GM11168 (cell line): ENCODE results near the gene SLC43A1.

Experiments used
- in situ Hi-C: fragments of 300-500 bp; cut with MboI; formaldehyde crosslinking; loops from one replicate; pipeline ENCODE4 v1.12.0; 2022; ENCODE audit warnings: low sequenced_read_pairs; ENCODE audit not compliant: unreplicated experiment

The SLC43A1 gene

DNA sequence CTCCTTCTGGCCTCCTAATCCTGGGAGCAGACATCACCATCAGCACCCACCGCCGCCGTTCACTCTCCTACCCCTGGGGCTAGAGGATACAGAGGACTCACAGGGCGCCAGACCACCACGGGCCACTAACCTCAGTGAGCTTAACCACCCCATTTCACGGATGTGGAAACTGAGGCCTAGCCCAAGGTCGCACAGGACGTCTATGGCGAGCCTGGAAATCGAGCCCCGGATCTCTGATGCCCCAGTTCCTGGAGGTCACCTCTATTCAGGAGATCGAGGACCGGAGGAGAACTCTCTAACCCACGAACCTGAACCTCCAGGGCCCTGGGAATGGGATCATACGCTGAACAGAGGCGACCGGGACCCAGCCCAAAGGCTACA is 14.7 kb upstream of the SLC43A1 start:
- in situ Hi-C loops: no loop called here

GRCh38 chr11:57529012-57529411 is 13.5 kb upstream of the SLC43A1 start:
- in situ Hi-C loops: loop anchor here (5.0 kb wide), 1 partner anchor 37 kb away; no protein-coding TSS in a partner anchor

DNA sequence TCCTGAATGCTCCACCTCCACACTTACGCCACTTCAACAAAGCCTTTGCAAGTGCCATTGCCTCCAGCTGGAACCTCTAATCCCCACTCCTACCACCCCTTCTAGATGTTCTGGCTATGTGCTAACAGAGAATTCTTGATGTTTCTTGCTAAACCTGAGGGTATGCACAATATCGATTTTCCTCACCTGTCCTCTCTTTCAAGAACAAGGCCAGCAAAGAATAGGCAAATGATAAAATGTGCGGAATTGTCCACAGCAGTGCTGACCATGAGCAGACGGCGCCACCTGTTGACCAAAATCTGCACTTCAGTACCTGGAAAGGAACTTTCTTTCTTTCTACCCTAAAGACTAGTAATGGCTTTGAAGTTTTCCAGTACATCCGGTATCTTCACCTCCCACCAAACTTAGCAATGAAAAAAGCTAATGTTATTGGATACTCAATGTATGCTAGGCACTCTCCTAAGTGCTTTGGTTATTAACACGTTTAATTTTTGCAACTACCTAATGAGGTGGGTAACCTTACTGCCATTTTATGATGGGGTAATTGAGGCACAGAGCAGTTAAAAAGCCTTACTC is 11.6 kb upstream of the SLC43A1 start:
- in situ Hi-C loops: loop anchor here (5.0 kb wide), 1 partner anchor 35 kb away; no protein-coding TSS in a partner anchor

GRCh38 chr11:57523419-57523818 is 7.9 kb upstream of the SLC43A1 start:
- in situ Hi-C loops: no loop called here

- in situ Hi-C loops: no loop called here
Observed at GRCh38 chr11:57521116-57521515, 5.6 kb upstream of the SLC43A1 start.

DNA sequence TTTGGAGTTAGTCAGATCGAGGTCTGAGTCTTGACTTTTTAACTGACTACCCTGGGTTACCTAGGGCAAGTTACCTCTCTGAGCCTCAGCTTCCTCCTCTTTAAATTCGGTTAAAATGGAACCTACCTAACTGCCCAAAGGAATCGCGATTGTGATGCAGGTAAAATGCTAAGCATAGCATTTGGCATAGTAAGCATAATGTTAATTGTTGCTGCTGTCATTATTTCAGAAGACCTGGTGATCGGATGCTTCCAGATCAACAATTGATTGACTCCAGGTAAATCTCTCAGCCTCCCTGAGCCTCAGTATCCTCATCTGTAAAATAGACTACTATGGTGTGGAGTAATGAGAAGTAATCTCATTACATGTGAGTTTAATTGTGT is 550 bp upstream of the SLC43A1 start:
- in situ Hi-C loops: no loop called here

DNA sequence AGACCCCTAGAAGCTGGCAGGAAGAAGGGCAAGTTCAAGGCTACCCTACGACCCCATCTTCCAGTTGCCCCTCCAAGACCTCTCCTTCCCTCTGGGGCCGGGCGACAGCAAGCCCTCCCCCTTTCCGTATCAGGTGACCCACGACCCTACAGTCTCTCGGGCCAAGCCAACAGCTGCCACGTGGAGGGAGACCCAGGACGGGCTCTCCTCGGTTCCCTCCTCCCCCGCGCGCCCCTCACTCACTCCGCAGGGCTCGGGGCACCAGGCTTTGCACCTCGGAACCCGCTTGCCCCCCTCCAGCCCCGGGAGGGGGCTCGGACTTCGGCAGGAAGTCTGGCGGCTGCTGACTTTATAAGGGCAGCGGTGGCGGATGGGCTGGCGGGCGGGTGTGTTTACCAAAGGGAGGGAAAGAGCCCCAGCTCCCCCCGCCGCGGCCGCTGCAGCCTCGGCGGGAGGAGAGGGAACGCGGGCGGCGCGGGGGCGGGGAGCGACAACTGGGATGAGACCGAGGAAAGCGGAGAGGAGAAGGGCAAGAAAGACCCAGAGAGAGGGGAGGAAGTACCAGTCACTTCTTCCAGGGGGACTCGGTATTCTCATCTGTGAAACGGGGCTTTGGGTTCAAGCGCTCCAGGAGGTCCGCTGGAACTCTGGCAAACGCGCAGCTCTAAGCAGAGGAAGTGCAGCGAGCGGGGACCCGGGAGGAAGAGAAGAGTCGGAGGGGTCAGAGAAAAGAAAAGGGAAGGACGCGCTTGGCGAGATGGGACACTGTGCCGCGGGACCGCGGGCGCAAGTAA is 767 bp downstream of the SLC43A1 start:
- in situ Hi-C loops: no loop called here

DNA sequence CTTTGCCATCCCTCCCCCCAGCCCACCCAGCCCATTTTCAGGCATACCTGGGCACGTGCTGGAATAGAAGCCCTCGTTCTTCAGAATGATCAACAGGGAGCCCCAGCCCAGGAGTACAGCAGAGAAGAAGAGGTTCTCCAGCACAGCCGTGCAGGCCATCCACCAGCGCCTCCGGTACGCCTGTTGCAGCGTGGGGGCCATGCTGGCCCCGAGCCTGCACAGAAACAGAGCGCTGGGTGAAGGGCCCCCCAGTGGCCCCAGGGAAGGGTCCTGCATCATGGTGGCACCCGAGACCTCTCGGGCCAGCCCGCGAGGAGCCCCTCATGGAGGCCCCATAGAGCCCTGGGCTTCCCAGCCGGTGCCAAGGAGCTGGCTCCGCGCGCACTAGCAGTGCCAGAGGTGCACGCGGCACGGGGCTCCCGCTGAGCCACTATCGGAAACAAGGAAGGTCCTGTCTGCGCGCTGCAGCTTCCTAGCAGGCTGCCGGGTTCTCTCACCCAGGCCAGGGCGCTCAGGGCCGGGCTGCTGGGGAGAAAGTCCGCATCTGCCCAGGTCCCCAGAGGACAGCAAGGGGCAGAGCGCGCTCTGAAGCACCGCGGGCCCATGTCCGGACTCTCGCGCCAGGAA is 1.5 kb downstream of the SLC43A1 start:
- in situ Hi-C loops: no loop called here

DNA sequence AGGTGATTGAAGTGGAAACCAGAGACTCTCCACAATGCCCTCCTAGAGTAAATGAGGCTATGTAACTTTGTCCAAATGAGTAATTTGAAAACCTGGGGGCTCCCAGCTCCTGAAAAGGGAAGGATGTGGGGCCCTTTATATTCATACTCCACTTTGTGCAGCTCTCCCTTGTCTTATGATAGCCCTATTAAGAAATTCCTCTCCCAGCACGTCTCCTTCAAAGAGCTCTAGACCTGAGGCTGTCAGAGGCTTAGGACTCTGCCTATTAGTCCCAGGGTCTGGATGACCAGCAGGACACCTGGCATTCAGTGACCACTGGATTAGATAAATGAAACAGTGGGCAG is 2.1 kb downstream of the SLC43A1 start:
- in situ Hi-C loops: no loop called here

- in situ Hi-C loops: no loop called here
Observed at GRCh38 chr11:57512646-57513451, 2.7 kb downstream of the SLC43A1 start.

DNA sequence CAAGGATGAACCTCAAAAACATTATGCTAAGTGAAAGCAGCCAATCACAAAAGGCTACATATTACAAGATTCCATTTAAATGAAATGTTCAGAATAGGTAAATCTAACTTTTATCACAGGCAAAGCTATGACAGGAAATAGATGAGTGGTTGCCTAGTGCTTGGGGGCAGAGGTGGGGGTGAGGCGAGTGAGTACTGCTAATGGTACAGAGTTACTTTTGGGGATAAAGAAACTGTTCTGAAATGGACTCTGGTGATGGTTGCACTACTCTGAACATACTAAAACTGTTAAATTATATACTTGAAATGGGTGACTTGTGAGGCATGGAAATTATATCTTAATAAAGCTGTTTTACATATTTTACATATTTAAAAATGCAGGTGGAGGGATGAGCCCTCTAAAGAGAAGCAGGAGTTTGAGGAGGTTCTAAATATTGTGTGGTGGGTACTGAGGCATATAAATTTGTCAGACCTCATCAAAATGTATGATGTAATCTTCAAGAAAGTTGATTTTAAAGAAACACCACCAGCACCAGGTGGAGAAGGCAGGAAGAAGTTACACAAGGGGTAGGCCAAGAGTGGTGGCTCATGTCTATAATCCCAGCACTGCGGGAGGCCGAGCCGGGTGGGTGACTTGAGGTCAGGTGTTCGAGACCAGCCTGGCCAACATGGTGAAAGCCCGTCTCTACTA is 3.6 kb downstream of the SLC43A1 start:
- in situ Hi-C loops: no loop called here

- in situ Hi-C loops: no loop called here
Observed at GRCh38 chr11:57508341-57509170, 6.9 kb downstream of the SLC43A1 start.

GRCh38 chr11:57506522-57506921 is 9.0 kb downstream of the SLC43A1 start:
- in situ Hi-C loops: no loop called here

DNA sequence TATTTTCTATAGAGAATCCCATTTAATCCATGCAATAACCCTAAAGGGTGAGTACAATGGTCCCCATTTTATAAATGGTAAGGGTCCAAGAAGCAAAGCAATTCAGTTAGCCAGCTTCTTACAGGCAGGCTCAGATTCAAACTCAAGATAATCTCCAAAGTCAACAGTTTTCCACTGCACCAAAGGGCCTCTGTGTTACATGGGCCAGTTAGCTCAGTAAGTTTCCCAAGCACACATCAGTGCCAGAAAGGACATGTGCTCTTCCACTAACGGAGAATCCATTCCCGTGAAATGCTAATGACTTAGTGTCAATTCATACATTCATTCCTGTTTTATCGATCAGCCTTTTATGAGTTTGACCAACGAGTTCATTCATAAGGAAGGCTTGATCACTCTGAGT is 11.0 kb downstream of the SLC43A1 start:
- in situ Hi-C loops: no loop called here

DNA sequence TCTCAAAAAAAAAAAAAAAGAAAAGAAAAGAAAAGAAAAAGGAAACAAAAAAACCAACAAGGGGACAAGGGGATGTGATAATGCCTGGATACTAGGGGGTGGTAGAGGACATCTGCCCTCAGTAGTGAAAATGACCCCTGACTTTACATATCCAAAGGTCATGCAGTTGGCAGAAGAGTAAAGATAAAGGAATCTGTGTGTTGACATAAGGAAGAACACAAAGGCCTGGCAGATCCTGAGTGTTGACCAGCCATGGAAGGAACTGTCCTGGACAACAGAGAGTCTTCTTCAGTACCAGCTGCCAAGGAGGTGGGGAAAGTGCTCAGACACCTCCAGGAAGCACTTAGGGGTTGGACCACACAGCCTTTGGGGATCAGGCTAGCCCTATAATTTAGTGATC is 12.6 kb downstream of the SLC43A1 start:
- in situ Hi-C loops: no loop called here

DNA sequence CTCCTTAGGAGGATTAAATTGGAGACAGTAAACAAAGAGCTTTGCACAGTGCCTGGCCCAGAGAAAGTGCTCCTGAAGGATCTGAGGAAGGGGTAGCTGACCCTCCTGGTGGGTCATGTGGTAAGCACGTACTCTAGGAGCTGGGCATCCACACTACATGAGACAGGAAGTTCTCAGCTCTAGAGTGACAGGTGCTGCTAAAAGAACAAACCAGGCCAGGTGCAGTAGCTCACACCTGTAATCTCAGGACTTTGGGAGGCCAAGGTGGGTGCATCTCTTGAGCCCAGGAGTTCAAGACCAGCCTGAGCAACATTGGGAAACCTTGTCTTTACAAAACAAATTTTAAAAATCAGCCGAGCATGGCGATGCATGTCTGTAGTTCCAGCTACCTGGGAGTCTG is 13.1 kb downstream of the SLC43A1 start:
- in situ Hi-C loops: no loop called here

DNA sequence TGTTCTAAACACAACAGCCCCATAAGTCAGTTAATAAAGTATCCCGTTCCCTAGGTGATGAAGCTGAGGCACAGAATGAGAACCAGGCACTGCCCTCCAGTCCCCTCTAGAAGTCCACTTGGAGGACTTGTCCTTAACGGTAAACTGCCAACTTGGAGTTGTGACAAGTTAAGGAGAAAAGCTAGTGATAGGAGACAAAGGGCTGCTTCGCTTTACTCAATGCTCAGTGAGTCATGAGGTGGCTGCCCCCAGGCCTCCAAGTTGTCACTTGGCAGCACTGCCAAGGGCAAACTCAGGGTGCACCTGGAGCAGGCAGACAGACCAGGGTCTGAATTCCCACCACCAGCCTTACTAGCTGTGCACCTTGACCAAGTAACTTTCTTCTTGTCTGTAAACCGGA is 13.5 kb downstream of the SLC43A1 start:
- in situ Hi-C loops: no loop called here

DNA sequence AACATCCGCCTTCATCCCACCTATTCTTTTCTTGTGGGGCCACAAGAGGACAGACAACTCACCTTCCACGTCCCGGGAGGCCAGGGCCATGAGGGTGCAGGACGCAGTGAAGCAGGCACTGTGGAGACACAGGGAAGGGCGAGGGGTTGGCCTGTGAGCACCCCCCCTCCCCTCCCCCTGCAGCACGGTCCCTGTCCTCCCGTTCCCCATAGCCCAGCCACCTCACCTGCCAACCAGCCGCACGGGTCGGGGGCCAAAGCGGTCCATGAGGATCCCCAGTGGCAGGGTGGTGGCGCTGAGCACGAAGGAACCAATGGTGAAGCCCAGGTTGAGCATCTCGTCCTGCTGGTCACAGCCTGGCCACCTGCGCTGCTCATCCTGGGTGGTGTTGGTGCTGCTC is 14.6 kb downstream of the SLC43A1 start:
- in situ Hi-C loops: no loop called here

GRCh38 chr11:57500515-57500914 is 15.0 kb downstream of the SLC43A1 start:
- in situ Hi-C loops: no loop called here
